Measurements from ENCODE around the gene C6orf132. TPM values are rescaled to one million over a fixed set of nuclear protein-coding genes. Genes with fewer than 3 reads are reported as not detected.

C6orf132 gene
- total and polyA plus RNA-seq, 9 of the 15 experiments (the other 6 are each of a cell fraction or from before 2014, with no cell fraction given), result 0.06 to 0.35 (median 0.14) TPM

DNA sequence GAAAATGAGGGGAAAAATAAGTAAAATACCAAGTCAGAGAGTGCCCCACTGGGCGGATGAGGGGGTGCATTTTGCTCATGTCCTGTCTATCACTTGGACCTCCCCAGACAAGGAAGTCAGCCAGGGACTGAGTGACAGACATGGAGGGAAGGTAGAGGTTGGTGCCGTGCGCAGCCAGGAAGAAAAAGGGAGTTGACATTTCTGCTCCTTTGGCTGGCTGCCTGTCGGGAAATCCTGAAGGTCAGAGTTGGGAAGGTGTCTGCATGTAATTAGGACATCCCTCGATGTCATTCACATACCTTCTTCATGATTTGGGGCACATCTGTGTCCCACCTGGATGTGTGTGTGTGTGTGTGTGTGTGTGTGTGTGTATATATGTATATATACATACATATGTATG, 39.7 kb upstream of the C6orf132 start (continued):
- no peak for TF ChIP-seq NR2C1 (IDR thresholded peaks at IDR 0.05)
- TF ChIP-seq NR2C1 (tag; IDR thresholded peaks at IDR 0.05), result peak; percentile 39; the same call in 1 of the 2 replicates
- TF ChIP-seq ZNF668 (CRISPR knock-in tag; IDR thresholded peaks at IDR 0.05), result no peak
- TF ChIP-seq ERF (CRISPR knock-in tag; IDR thresholded peaks at IDR 0.05), result no peak
- no peak for TF ChIP-seq MTA3 (IDR thresholded peaks at IDR 0.05; ENCODE audit: borderline replicate concordance)
- no peak for TF ChIP-seq ZNF764 (CRISPR knock-in tag; IDR thresholded peaks at IDR 0.05; ENCODE audit: low read depth)
- no peak for TF ChIP-seq LARP7 (IDR thresholded peaks at IDR 0.05)
- TF ChIP-seq SPI1 (IDR thresholded peaks at IDR 0.05; ENCODE audit: borderline replicate concordance, low read depth, low read length), result 0 out of 2 replicates have a peak, but pooled peaks have one; percentile 19
- peak; percentile 61 for TF ChIP-seq CTBP1 (IDR thresholded peaks at IDR 0.05; ENCODE audit: borderline replicate concordance)
- TF ChIP-seq CBX2 (IDR thresholded peaks at IDR 0.05; ENCODE audit: insufficient read depth, low read length, poor library complexity, severe bottlenecking), result no peak
- TF ChIP-seq RAD51 (IDR thresholded peaks at IDR 0.05; ENCODE audit: borderline replicate concordance, low read depth), result no peak
- TF ChIP-seq, protein P1, sequence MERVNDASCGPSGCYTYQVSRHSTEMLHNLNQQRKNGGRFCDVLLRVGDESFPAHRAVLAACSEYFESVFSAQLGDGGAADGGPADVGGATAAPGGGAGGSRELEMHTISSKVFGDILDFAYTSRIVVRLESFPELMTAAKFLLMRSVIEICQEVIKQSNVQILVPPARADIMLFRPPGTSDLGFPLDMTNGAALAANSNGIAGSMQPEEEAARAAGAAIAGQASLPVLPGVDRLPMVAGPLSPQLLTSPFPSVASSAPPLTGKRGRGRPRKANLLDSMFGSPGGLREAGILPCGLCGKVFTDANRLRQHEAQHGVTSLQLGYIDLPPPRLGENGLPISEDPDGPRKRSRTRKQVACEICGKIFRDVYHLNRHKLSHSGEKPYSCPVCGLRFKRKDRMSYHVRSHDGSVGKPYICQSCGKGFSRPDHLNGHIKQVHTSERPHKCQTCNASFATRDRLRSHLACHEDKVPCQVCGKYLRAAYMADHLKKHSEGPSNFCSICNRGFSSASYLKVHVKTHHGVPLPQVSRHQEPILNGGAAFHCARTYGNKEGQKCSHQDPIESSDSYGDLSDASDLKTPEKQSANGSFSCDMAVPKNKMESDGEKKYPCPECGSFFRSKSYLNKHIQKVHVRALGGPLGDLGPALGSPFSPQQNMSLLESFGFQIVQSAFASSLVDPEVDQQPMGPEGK (CRISPR knock-in tag; IDR thresholded peaks at IDR 0.05; ENCODE audit: borderline replicate concordance), result no peak
- no peak for TF ChIP-seq RBM14 (IDR thresholded peaks at IDR 0.05; ENCODE audit: borderline replicate concordance, insufficient read depth, low read depth, low read length)
- TF ChIP-seq ARID1B (IDR thresholded peaks at IDR 0.05), result 0 out of 2 replicates have a peak, but pooled peaks have one; percentile 9
- TF ChIP-seq GATA2 (CRISPR knock-in tag; IDR thresholded peaks at IDR 0.05), result no peak
- TF ChIP-seq, protein P2, sequence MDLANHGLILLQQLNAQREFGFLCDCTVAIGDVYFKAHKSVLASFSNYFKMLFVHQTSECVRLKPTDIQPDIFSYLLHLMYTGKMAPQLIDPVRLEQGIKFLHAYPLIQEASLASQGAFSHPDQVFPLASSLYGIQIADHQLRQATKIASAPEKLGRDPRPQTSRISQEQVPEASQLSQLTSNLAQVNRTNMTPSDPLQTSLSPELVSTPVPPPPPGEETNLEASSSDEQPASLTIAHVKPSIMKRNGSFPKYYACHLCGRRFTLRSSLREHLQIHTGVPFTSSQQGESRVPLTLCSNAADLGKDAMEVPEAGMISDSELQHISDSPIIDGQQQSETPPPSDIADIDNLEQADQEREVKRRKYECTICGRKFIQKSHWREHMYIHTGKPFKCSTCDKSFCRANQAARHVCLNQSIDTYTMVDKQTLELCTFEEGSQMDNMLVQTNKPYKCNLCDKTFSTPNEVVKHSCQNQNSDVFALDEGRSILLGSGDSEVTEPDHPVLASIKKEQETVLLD (IDR thresholded peaks at IDR 0.05), result no peak
- TF ChIP-seq, protein P3, sequence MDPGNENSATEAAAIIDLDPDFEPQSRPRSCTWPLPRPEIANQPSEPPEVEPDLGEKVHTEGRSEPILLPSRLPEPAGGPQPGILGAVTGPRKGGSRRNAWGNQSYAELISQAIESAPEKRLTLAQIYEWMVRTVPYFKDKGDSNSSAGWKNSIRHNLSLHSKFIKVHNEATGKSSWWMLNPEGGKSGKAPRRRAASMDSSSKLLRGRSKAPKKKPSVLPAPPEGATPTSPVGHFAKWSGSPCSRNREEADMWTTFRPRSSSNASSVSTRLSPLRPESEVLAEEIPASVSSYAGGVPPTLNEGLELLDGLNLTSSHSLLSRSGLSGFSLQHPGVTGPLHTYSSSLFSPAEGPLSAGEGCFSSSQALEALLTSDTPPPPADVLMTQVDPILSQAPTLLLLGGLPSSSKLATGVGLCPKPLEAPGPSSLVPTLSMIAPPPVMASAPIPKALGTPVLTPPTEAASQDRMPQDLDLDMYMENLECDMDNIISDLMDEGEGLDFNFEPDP (CRISPR knock-in tag; IDR thresholded peaks at IDR 0.05), result no peak
- TF ChIP-seq NRF1 (conservative IDR thresholded peaks at IDR 0.05 in 1 of 2, IDR thresholded peaks at IDR 0.05 in 1 of 2), result peak; percentile 81 to 83
- TF ChIP-seq, protein P4, sequence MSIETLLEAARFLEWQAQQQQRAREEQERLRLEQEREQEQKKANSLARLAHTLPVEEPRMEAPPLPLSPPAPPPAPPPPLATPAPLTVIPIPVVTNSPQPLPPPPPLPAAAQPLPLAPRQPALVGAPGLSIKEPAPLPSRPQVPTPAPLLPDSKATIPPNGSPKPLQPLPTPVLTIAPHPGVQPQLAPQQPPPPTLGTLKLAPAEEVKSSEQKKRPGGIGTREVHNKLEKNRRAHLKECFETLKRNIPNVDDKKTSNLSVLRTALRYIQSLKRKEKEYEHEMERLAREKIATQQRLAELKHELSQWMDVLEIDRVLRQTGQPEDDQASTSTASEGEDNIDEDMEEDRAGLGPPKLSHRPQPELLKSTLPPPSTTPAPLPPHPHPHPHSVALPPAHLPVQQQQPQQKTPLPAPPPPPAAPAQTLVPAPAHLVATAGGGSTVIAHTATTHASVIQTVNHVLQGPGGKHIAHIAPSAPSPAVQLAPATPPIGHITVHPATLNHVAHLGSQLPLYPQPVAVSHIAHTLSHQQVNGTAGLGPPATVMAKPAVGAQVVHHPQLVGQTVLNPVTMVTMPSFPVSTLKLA (conservative IDR thresholded peaks at IDR 0.05), result no peak
- TF ChIP-seq PHF20 (IDR thresholded peaks at IDR 0.05; ENCODE audit: partially characterized antibody), result no peak
- no peak for TF ChIP-seq ZFP36 (IDR thresholded peaks at IDR 0.05; ENCODE audit: low read depth, low read length, partially characterized antibody)
- TF ChIP-seq, protein P5, sequence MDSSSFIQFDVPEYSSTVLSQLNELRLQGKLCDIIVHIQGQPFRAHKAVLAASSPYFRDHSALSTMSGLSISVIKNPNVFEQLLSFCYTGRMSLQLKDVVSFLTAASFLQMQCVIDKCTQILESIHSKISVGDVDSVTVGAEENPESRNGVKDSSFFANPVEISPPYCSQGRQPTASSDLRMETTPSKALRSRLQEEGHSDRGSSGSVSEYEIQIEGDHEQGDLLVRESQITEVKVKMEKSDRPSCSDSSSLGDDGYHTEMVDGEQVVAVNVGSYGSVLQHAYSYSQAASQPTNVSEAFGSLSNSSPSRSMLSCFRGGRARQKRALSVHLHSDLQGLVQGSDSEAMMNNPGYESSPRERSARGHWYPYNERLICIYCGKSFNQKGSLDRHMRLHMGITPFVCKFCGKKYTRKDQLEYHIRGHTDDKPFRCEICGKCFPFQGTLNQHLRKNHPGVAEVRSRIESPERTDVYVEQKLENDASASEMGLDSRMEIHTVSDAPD (CRISPR knock-in tag; IDR thresholded peaks at IDR 0.05), result no peak
- TF ChIP-seq IRF2 (CRISPR knock-in tag; IDR thresholded peaks at IDR 0.05), result no peak

All from K562 (cell line).